NCI-H774 (cell line): Measurements from ENCODE around the gene DPM2.

Source experiments
- DNase-seq: peaks from one replicate; lab custom pipeline; 2025; lab: John Stamatoyannopoulos, UW

Gene DPM2

DNA sequence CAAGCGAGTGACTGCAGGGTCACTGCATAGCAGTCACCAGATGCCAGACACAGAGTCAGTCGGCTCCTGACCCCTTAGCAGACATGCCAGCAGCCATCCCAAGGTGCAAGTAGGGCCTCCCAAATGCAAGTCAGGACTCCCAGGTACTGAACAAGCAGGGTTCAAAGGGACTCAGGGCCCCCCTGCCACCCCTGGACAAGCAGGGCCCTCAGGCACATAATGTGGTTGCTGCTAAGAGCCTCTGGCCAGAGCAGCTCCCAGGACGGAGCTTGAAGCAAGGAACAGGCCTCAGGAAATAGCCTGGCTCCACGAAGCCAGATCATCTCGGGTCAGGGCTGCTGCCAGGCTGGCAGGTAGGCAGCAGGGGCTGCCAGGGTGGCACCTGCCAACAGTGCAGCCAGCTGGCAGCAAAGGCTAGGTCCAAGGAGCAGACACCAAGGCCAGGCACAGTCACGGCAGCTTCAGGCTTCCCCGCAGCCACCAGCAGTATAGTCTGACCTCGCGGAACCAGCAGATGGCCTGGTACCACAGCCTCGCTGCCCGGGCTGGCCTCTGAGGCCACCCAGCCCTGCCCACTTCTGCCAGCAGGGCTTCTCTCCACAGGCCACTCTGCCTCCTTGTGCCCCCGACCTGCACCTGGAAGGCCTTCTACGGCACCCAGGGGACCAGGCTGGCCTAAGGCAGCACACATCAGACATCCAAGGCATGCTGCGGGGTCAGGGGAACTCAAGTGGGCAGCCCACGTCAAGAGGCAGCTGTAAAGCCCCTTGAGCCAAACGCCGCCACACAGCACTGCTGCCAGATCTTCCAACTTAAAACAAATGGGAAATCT is 35.7 kb upstream of the DPM2 start:
- DNase-seq = no peak

DNA sequence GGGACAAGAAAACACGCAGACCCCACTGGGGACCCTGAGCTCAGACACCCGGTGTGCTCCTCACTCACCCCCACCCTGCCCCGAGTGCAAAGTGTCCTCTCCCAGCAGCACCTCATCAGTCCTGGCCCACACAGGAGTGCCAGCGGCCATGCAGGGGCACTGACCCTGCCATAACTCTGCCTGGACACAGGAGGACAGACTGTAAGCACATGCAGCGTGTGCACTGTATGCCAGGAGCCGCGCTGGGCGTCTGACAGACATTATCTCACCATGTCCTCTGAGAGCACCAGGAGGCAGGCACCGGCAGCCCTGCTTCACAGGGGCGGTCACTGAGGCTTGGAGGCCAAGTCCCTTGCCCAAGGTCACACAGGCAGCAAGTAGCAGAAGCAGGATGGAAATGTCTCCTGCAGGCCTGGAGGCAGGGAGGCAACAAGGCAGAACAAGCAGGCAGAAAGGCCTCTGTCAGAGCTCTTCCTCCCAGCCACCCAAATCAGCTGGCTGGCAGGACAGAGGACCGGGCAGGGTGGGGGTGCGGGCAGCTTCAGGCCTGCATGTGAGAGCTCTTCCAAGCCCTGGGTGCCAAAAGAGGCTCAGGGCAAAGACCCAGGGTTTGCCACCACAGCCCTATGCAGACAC is 34.7 kb upstream of the DPM2 start:
- DNase-seq = no peak

DNA sequence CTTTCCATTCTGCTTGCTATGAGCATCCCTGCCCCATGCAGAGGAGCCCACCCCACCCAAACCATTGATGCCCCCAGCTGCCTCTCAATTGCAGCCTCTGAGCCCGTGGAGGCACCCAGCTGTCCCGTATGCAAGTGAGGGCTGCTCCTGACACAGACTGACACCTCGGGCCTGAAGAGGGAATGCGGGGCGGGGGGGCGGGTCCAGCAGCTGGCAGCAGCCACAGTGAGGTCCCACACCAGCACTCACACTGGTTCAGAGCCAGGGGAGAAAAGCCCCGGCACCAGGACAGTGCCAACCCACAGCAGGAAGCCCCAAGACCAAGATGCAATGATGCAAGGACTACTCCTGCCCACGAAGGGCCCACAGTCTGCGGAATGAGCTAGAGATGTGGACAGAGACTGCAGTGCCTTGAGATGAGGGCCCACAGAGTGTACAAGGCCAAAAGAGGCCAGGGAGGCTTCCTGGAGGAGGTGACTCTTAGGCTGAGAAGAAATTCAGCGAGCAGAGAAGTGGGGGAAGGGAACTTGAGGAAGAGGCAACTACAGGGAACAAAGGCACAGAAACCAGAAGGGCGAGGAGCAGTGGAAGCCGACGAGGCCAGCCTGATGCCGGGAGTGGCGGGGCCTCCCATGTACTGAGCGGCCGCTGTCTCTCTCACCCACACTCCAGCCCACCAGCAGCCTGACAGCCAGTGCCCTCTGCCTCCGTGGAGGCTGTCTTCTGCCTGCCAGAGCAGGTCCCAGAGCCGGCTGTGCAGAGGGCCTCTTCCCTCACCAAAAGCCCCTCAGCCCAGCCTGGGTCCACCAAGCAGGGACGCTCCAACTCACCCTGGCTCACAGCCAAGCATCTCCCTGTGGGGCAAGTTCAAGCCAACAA is 33.9 kb upstream of the DPM2 start:
- DNase-seq = no peak

DNA sequence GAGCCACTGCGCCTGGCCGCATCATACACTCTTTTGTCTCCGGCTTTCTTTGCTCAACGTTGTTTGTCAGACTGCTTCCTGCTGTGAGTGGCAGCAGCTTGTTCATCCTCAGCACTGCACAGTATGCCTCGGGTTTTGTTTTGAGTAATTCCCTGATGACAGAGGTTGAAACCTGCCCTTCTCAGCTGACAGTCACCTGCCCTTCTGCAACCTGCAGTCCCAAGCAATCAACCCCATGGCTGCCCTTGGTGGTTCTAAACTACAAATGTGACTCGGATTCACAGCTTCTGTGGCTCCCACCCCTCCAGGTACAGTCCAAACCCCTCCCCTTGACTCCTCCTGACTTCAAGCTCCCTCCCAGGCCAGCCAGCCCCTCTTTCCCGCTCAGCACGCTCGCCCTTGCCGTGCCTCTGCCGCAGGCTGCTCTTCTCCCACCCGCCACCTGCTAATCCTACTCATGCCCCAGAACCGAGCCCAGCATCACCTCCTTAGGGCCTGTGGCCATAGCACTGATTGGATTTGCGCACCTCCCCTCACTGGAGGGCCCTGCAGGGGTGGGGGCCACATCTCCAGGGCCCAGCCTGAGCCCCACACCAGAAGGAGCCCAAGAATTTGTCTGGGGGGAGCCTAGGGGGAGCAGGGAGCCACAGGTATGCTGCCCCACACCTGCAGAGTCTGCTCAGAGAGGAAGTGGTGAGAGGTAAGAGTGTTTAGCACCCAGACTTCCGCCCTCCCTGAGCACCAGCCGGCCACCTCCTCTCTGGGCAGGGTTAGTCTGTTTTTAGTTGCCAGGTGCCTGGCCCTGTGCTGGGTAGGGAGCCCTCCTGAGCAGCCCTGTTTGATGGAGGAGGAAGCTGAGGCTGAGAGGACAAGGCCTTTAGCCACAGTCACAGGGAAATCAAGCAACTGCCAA is 33.0 kb upstream of the DPM2 start:
- peak; percentile 81 for DNase-seq

DNA sequence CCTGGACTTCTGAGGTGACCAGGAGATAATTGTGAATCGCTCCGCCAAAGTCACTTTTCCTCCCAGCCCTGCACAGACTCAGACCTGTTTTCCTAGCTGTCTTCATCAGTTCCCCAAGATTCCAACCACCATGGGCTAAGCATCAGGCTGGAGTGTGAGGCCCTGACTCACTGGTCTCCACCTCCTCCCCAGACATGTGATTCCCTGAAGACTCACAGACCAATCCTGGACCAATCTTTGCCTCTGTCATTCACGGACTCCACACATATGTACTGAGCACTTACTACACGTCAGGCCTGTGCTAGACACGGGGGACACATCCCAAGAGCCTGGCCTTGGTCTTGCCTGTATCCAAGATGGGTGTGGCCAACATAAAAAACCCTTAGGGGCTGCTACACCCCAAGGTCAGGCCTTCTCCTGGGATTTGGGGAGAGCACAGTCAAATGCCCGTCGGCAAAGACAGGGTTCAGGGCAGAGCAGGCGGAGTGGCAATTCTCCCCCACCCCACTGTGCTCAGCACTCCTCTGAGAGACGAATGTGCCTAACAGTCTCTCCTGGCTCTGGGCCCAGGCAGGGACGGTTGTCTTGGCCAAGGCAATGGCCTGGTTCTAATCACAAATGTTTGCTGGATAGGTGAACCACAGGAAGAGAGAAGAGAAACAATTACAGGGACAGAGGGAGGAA is 31.2 kb upstream of the DPM2 start:
- DNase-seq = no peak

DNA sequence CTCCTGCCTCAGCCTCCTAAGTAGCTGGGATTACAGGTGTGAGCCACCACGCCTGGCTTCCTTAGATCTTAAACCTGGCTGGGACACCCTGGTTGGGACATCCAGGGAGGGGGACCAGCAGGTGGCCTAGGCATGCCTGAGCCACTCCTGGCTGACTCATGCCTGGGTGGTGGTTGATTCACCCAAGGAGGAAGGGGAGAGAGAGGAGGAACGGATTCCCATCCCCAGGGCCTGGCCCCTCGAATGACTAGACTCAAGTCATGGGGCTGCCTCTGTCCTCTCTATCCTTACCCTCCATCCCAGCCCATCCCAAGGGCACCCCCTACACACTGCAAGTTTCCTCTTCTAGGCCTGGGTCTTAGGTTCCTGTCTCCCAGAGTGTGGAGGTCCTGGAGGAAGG is 30.4 kb upstream of the DPM2 start:
- DNase-seq = no peak

DNA sequence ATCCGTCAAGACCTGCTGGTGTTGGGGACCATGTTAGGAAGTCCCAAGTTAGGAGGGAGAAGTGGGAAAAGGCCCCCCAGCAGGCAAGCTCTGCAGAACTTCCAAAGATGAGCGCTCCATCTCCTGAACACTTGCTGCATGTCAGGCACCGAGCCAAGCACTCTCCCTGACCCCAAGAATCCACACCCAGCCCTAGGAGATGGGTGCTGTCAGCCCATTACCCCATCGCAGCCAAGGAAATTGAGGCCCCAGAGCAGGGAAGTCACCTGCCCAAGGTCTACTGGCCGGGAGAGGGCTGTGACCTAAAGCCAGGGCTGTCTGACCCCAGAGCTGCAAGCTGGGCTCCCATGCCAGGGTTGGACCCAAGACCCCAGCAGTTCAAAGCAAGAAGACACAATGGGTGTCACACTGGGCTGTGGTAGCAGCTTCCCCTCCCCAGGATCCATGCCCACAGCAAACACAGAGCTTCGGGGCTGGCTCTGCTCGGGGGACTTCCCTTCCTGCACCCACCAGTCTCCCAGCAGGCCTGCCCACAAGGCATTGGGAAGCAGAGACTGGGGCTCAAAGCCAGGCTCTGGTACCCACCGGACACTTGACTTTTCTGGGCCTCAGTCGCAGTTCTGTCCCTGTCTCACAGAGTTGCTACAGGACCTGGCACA is 29.6 kb upstream of the DPM2 start:
- no peak for DNase-seq

DNA sequence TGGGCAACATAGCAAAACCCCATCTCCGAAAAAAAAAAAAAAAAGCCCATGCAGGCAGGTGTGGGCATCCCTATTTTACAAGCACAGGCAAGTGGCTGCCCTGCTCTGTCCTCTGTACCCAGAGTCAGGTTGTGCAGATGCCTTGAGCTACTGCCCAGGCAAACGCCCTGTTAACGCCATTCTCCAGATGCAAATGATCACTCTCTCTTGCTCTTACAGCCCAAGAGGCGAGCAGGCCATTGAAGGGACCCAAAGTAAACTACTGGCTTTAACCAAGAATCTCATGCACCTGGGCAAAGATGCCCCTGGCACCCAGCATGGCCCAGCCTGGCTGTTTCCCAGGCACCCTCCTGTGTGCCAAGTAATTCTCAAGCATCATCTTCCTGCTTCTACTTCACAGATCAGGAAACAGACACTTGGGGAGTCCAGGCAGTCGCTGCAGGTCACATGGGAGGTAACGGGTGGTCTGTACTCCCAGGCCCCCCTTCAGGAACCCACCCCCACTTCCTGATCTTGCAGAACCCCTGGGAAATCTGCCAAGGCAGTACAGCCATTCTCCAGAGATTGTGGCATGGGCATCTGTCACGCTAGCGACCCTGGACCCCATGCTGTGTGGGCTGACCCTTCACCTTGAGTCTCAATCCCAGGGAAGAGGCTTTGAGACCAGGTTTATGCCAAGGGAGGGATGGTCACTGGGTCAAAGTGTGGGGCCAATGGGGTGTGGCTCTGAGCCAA is 28.9 kb upstream of the DPM2 start:
- no peak for DNase-seq

DNA sequence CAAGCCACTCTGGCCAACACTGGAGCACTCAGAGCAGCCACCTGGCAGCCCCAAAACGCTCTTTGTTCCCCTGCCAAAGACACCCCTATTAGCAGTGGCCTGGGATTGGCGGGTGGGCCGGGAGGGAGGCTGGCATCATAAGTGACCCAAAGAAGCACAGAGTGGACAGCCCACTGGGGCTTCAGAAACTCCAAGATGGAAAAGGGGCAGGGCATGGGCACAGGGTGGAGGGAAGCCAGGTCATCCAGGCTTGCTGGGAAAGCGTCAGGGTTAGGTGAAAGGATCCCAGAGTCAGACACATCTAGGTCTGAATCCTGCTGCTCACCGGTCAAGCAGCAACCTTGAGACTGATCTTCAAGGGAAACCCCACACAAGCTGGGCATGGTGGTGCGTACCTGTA is 28.3 kb upstream of the DPM2 start:
- no peak for DNase-seq

DNA sequence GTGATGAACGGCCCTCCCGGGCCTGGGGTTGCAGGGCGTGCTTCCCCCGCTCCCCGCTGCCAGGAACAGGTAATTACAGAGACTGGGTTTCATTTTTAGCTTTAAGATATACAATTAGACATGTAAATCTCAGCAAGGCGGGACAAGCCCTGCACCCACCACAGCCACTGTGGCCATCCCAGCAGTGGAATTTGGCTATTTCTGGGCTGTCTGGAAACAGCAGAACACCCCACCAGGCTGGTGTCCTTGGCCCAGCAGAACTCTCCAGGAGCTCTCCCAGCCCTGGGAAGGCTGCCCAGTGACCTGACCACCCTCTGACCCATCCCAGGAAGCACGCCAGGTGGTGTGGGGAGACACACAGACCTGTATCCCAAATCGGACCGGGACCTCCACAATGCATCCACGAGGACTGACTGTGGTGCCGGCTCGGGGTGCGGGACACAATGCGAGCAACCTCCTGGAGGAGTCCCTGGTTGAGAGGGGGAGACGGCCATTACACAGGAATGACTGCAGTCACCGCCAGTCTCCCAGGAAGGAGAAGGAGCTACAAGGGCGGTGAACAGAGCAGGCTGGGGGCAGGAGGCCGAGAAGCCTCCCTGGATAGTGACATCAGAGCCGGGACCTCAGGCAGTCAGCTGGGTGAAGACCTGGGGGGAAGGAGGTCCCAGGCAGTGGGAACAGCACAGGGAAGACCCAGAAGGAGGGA is 25.9 kb upstream of the DPM2 start:
- DNase-seq = no peak

DNA sequence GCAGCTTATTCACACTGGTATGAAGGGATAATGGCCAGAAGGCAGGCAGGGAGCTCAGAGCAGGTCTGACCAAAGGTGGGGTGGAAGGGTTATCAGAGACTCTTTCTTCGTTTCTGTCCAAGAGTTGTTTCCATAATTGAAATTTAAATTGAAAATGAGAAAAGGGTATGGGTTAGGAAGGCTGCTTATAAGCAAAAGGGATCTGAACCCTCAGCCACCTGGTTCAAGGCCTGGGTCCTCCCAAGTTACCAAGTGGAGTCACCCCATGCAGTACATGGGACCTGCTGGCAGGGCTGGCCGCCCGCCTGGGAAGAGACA is 25.3 kb upstream of the DPM2 start:
- no peak for DNase-seq

DNA sequence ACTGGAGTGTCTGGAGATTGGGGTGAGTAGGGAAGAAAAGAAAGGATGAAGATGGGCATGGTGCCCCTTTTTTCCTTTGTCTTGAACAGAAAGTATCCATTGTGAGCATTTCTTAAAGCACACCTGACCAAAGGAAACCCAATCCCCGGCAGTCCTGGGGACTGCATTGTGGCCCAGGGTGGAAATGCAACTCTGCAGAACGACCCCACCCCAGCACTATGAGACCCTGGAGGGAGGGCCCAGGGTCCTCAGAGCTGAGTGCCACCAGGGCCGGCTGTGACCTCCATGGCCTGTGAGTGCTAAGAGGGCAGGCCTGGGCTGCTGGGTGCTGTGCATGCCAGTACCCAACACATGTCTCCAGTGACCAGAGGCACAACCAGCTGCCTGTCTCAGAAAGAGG is 24.6 kb upstream of the DPM2 start:
- DNase-seq = no peak

DNA sequence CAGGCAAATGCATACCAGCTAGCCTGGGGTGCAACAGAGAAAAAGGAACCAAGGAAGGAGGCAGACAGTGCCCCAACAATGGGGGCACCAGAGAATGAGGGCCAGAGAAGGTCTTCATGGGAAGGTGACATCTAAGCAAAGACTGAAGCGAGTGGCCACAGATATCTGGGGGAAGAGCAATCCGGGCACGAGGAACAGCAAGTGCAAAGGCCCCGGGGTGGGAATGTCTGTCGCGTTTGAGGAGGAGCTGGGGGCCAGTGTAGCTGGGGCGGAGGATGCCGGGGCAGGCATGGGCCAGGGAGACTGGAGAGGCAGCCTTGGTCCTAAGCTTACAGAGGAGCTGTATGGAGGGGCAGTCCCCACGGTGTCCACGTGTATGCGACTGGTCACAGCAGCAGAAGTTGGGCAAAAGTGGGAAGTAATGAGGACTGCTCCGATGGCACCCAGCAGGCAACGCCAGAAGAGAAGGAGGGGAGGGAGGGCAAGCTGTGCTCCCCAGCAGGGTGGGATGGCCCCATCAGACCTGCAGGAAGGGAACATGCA is 24.0 kb upstream of the DPM2 start:
- DNase-seq = no peak

DNA sequence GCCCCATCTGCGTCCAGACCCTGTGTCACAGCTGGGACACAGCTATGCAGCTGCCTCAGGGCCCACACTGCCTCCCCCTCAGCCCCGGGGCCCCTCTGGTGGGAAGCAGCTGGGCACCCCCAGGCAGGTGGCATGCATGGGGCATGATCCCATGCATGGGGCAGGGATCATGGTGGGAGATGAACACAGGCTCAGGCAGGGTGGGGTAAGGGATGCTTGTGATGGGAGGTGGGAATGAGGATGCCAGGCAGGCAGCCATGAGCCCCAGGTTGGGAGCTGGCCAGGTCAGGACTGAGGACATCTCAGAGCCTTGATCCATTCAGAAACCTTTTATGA is 23.5 kb upstream of the DPM2 start:
- no peak for DNase-seq

DNA sequence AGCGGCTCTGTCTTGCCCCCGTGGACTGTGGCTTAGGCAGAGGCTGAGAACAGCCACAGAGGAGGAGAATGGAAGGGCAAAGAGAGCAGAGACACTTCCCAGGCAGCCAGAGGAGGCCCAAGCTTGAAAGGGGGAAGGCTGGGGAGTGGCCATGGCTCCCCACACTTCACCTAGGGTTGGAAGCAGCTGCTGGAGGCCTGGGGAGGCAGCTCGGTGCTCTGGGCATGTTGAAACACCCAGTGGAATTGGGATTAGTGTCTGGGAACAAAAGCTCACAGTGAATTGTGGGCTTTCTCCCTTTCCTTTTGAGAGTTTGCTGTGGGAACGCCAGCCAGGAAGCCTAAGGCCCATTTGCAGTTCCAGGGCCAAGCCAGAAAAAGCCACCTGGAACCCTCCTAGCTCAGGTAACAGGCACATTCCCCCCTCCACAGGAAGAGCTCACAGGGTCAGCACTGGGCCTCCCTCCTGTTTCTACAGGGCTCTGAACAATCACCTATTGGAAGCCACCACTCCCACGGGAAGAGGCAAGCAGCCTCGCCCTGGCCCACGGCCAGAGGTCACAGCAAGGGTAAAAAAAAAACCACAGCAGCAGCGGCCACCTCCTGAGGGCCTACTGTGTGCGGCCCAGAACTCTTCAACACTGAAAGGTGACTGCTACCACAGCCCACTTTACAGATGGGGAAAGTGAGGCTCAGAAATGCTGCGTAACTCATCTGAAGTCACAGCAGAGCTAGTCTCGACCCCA is 22.9 kb upstream of the DPM2 start:
- no peak for DNase-seq

DNA sequence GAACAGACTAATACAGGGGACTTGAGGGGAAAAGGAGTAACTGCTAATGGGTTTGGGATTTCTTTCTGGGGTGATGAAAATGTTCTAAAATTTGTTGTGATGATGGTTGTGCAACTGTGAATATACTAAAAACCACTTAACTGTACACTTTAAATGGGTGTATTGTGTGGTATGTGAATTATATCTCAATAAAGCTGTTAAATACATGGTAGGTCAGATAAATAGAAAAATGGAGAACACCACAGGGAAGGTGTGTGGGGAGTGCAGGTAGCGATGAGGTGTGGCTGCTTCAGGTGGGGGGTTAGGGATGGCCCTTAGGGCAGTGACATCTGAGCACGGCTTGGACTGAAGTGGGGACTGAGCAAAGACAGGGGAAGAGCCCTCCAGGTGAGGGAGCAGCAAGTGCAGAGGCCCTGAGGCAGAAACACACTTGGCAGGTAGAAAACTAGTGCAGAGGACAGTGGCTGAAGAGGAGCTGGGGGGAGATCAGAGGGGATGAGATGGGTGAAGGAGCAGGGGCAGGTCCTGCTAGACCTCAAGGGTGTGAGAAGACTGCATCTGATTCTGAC is 22.3 kb upstream of the DPM2 start:
- no peak for DNase-seq

DNA sequence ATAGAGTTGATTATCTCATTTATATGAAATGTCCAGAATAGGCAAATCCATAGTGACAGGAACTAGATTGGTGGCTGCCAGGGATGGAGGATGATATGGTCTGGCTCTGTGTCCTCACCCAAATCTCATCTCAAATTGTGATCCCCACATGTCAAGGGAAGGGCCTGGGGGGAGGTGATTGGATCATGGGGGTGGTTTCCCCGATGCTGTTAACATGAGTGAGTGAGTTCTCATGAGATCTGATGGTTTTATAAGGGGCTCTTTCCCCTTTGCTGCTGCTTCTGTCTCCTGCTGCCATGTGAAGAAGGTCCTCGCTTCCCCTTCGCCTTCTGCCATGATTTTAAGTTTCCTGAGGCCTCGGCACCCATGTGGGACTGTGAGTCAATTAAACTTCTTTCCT is 21.7 kb upstream of the DPM2 start:
- no peak for DNase-seq

DNA sequence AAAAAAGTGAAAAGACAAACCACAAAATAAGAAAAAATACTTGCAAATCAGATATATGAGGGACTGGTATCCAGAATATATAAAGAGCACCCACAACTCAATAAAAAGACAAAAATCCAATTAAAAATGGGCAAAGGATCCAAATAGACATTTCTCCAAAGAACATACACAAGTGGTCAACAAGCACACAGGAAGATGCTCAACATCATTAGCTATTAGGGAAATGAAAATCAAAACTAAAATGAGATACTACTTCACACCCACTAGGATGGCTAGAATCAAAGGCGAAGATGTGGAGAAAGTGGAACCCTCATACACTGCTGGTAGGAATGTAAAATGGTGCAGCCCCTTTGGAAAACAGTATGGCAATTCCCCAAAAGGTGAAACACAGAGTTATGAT is 21.1 kb upstream of the DPM2 start:
- no peak for DNase-seq
